ENCODE measurements around the gene THG1L.

THG1L gene

DNA sequence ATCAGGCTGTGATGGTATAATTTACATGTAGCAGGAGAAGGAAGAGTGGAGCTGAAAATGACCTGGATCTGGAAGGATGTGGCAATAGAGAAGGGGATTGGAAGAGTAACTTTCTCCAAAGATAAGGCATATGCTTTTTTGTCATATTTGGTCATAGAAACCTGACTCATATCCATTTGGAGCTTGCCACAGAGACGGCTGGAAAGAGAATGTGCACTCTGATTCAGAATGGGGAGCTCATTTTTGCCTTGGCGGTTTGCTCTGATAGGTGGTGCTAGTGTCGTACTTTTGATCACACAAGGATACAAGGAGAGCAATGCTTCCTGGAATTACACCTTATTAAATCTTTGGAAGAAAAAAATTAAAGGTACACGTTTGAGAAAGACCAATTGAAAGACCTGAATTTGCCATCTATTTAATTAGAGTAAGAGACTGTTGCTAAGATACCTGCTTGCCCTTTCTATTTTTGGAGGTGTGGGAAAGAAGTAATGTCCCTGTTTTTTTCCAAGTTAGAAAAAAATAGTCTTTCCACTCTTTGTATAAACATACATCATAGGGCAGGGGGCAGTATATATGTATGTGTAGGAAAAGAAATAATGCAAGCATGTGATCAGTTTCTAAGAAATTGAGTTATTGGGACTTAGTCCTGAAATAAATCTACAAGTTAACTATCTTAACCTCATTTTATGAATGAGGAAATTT, 17.7 kb downstream of the THG1L start:
- no peak overlapping the region for H3K4me3 ChIP-seq (ENCODE audit: low read depth, low read length)
- DNase-seq (ENCODE audit: low read depth), result no peak
- no peak for TF ChIP-seq CTCF (IDR thresholded peaks at IDR 0.05; ENCODE audit: control insufficient read depth, extremely low read depth, insufficient read depth)

DNA sequence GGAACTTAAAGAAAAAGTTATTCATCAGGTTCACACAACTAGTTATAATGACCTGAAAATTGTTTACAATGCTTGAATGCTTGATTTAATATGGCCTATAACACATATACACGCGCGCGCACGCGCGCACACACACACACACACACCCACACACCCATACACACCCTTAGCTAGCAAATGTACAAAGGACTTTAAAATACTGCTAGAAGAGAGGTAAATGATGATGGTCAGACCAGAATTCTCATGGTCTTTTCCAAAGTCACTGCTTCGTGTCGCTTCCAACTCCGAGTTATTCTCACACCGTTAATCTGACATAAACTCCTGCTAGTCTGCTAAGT, 18.2 kb downstream of the THG1L start:
- H3K4me3 ChIP-seq (ENCODE audit: low read depth, low read length), result no peak overlapping the region
- no peak for DNase-seq (ENCODE audit: low read depth)
- no peak for TF ChIP-seq CTCF (IDR thresholded peaks at IDR 0.05; ENCODE audit: control insufficient read depth, extremely low read depth, insufficient read depth)

- no peak overlapping the region for H3K4me3 ChIP-seq (ENCODE audit: low read depth, low read length)
- no peak for TF ChIP-seq CTCF (IDR thresholded peaks at IDR 0.05; ENCODE audit: control insufficient read depth, extremely low read depth, insufficient read depth)
- no peak for DNase-seq (ENCODE audit: low read depth)
These were observed 19.1 kb downstream of the THG1L start for GRCh38 chr5:157750320-157750719.

- no peak for TF ChIP-seq CTCF (IDR thresholded peaks at IDR 0.05; ENCODE audit: control insufficient read depth, extremely low read depth, insufficient read depth)
- H3K4me3 ChIP-seq (ENCODE audit: low read depth, low read length), result no peak overlapping the region
- DNase-seq (ENCODE audit: low read depth), result no peak
These were observed 24.9 kb downstream of the THG1L start for GRCh38 chr5:157756122-157756521.

GRCh38 chr5:157758706-157759105, 27.5 kb downstream of the THG1L start:
- H3K4me3 ChIP-seq (ENCODE audit: low read depth, low read length), result no peak overlapping the region
- TF ChIP-seq CTCF (IDR thresholded peaks at IDR 0.05; ENCODE audit: control insufficient read depth, extremely low read depth, insufficient read depth), result no peak
- no peak for DNase-seq (ENCODE audit: low read depth)

GRCh38 chr5:157761690-157762621, 30.7 kb downstream of the THG1L start:
- no peak for DNase-seq (ENCODE audit: low read depth)
- TF ChIP-seq CTCF (IDR thresholded peaks at IDR 0.05; ENCODE audit: control insufficient read depth, extremely low read depth, insufficient read depth), result peak; percentile 76

More at GRCh38 chr5:157761690-157762621, 30.7 kb downstream of the THG1L start:
- no peak overlapping the region for H3K4me3 ChIP-seq (ENCODE audit: low read depth, low read length)

Measured in LNCaP clone FGC (cell line).